ENCODE measurements around the gene AAGAB. TPM values are rescaled to one million over a fixed set of nuclear protein-coding genes. Genes with fewer than 3 reads are reported as not detected.

The AAGAB gene
- polyA plus RNA-seq, 1 donor from 2014 or later: 114 TPM

- H3K4me2 ChIP-seq (ENCODE audit: low read length): no peak overlapping the region
Observed at GRCh38 chr15:67208396-67208795, 46.1 kb downstream of the AAGAB start.

GRCh38 chr15:67207555-67208207 lies 46.8 kb downstream of the AAGAB start:
- H3K36me3 ChIP-seq (ENCODE audit: insufficient read depth, low read length): peaks cover 8% of the 10 kb centered on the region
- no peak overlapping the region for H3K9ac ChIP-seq (ENCODE audit: low read length)
- no peaks in the 10 kb centered on the region for H3K9me2 ChIP-seq (ENCODE audit: insufficient read depth, low read length)
- no peak overlapping the region for H2AFZ ChIP-seq (ENCODE audit: low read depth, low read length)
- no peaks in the 10 kb centered on the region for H3K27me3 ChIP-seq (ENCODE audit: insufficient read depth, low read depth, low read length)
- no peak overlapping the region for H3K4me3 ChIP-seq (ENCODE audit: low read length)
- no peaks in the 10 kb centered on the region for H4K20me1 ChIP-seq (ENCODE audit: insufficient read depth)
- no peaks in the 10 kb centered on the region for H3K9me3 ChIP-seq (ENCODE audit: low read length)
- H3F3A ChIP-seq (ENCODE audit: insufficient read depth, low read length, poor library complexity, severe bottlenecking): no peaks in the 10 kb centered on the region
- no peak overlapping the region for H3K27ac ChIP-seq (ENCODE audit: low read length)
- H3K79me2 ChIP-seq (replicated peaks; ENCODE audit: insufficient read depth, low read length): no peaks in the 10 kb centered on the region
- no peak overlapping the region for H3K4me2 ChIP-seq (ENCODE audit: low read length)
- TF ChIP-seq TAF1 (IDR thresholded peaks at IDR 0.05; ENCODE audit: low read depth) (no peak), POLR2AphosphoS5 (IDR thresholded peaks at IDR 0.05) (no peak), CTCF (IDR thresholded peaks at IDR 0.05; ENCODE audit: poor library complexity, severe bottlenecking) (no peak), REST (IDR thresholded peaks at IDR 0.05; ENCODE audit: borderline replicate concordance) (no peak), MXI1 (conservative IDR thresholded peaks at IDR 0.05; ENCODE audit: poor library complexity, severe bottlenecking) (no peak)

More at GRCh38 chr15:67208396-67208795, 46.1 kb downstream of the AAGAB start:
- Histone ChIP-seq H3K9ac (ENCODE audit: low read length) (no peak overlapping the region), H2AFZ (ENCODE audit: low read depth, low read length) (no peak overlapping the region), H3K27ac (ENCODE audit: low read length) (no peak overlapping the region), H3F3A (ENCODE audit: insufficient read depth, low read length, poor library complexity, severe bottlenecking) (no peaks in the 10 kb centered on the region), H3K9me2 (ENCODE audit: insufficient read depth, low read length) (no peaks in the 10 kb centered on the region), H3K79me2 (replicated peaks; ENCODE audit: insufficient read depth, low read length) (no peaks in the 10 kb centered on the region), H3K4me3 (ENCODE audit: low read length) (no peak overlapping the region), H3K36me3 (ENCODE audit: insufficient read depth, low read length) (peaks cover 5% of the 10 kb centered on the region), H3K27me3 (ENCODE audit: insufficient read depth, low read depth, low read length) (no peaks in the 10 kb centered on the region), H3K9me3 (ENCODE audit: low read length) (no peaks in the 10 kb centered on the region), H4K20me1 (ENCODE audit: insufficient read depth) (no peaks in the 10 kb centered on the region)
- no peak for TF ChIP-seq TAF1 (IDR thresholded peaks at IDR 0.05; ENCODE audit: low read depth)
- no peak for TF ChIP-seq POLR2AphosphoS5 (IDR thresholded peaks at IDR 0.05)
- TF ChIP-seq EZH2 (IDR thresholded peaks at IDR 0.05; ENCODE audit: borderline replicate concordance, insufficient read depth, low read length, poor library complexity, severe bottlenecking): no peak
- no peak for TF ChIP-seq EP300 (conservative IDR thresholded peaks at IDR 0.05; ENCODE audit: poor library complexity, severe bottlenecking)
- TF ChIP-seq MXI1 (conservative IDR thresholded peaks at IDR 0.05; ENCODE audit: poor library complexity, severe bottlenecking): no peak
- TF ChIP-seq SMC3 (conservative IDR thresholded peaks at IDR 0.05; ENCODE audit: poor library complexity): no peak
- no peak for TF ChIP-seq REST (IDR thresholded peaks at IDR 0.05; ENCODE audit: borderline replicate concordance)
- no peak for TF ChIP-seq RAD21 (conservative IDR thresholded peaks at IDR 0.05)
- no peak for TF ChIP-seq CTCF (IDR thresholded peaks at IDR 0.05; ENCODE audit: poor library complexity, severe bottlenecking)

All from neural cell (in vitro differentiated cells).